Astrocyte (in vitro differentiated cells and primary cell): ENCODE data around the gene MAN1A1. TPM values are rescaled to one million over a fixed set of nuclear protein-coding genes. Genes with fewer than 3 reads are reported as not detected.

ENCODE experiments used
- DNase-seq: peaks from one replicate; pipeline ENCODE4 v3.0.0-alpha.2; 2010; ENCODE audit warnings: low read depth
- FAIRE-seq: peaks from 2 replicates; lab custom pipeline; 2011; peaks lifted over from hg19 to GRCh38; lab: Jason Lieb, UNC
- H2AFZ ChIP-seq: 2 replicates; pipeline ENCODE4 v1.6.0; 2012; ENCODE audit warnings: low read depth, low read length, inconsistent platforms
- H3K27ac ChIP-seq: 2 replicates; pipeline ENCODE4 v1.5.1; 2011; ENCODE audit warnings: low read depth, low read length, inconsistent platforms
- H3K27me3 ChIP-seq: 2 replicates; pipeline ENCODE4 v1.6.0; 2011; ENCODE audit warnings: low read length, inconsistent platforms; ENCODE audit not compliant: insufficient read depth
- H3K36me3 ChIP-seq: 2 replicates; pipeline ENCODE4 v1.5.1; 2011; ENCODE audit warnings: low read length, inconsistent platforms; ENCODE audit not compliant: insufficient read depth
- H3K4me1 ChIP-seq: 2 replicates; pipeline ENCODE4 v1.5.1; 2011; ENCODE audit warnings: low read length, inconsistent platforms; ENCODE audit not compliant: insufficient read depth
- H3K4me2 ChIP-seq: 2 replicates; pipeline ENCODE4 v1.6.0; 2012; ENCODE audit warnings: low read length, inconsistent platforms
- H3K4me3 ChIP-seq: 2 replicates; pipeline ENCODE4 v1.5.1; 2011; ENCODE audit warnings: low read depth, mild to moderate bottlenecking, low read length, inconsistent platforms; ENCODE audit not compliant: insufficient read depth
- H3K79me2 ChIP-seq: 2 replicates; pipeline ENCODE4 v1.6.0; 2012; ENCODE audit warnings: mild to moderate bottlenecking, low read length, inconsistent platforms; ENCODE audit not compliant: insufficient read depth
- H3K9ac ChIP-seq: 2 replicates; pipeline ENCODE4 v1.6.0; 2012; ENCODE audit warnings: mild to moderate bottlenecking, low read length, inconsistent platforms
- H3K9me3 ChIP-seq: 2 replicates; pipeline ENCODE4 v1.5.1; 2012; ENCODE audit warnings: low read depth, mild to moderate bottlenecking, low read length, inconsistent platforms; ENCODE audit not compliant: insufficient read depth
- H4K20me1 ChIP-seq: 2 replicates; pipeline ENCODE4 v1.6.0; 2012; ENCODE audit warnings: low read length, inconsistent platforms; ENCODE audit not compliant: insufficient read depth
- H3K27ac Mint-ChIP-seq: one replicate; pipeline ENCODE4 v1.8.0; 2021; ENCODE audit warnings: mild to moderate bottlenecking, mixed read lengths; ENCODE audit not compliant: unreplicated experiment
- H3K27me3 Mint-ChIP-seq: one replicate; pipeline ENCODE4 v1.8.0; 2021; ENCODE audit warnings: low read depth, mixed read lengths; ENCODE audit not compliant: unreplicated experiment
- H3K36me3 Mint-ChIP-seq: one replicate; pipeline ENCODE4 v1.8.0; 2021; ENCODE audit warnings: low read depth, mixed read lengths; ENCODE audit not compliant: unreplicated experiment
- H3K4me1 Mint-ChIP-seq: one replicate; pipeline ENCODE4 v1.8.0; 2021; ENCODE audit warnings: low read depth, mixed read lengths; ENCODE audit not compliant: unreplicated experiment
- H3K4me3 Mint-ChIP-seq: one replicate; pipeline ENCODE4 v1.8.0; 2021; ENCODE audit warnings: mild to moderate bottlenecking, moderate library complexity, mixed read lengths; ENCODE audit not compliant: unreplicated experiment
- H3K9me3 Mint-ChIP-seq: one replicate; pipeline ENCODE4 v1.8.0; 2021; ENCODE audit warnings: mild to moderate bottlenecking, mixed read lengths; ENCODE audit not compliant: unreplicated experiment
- CTCF ChIP-seq: IDR thresholded peaks from 2 replicates; pipeline ENCODE4 v1.5.1; 2011; ENCODE audit warnings: low read depth, mild to moderate bottlenecking, inconsistent platforms, low read length, moderate library complexity; ENCODE audit not compliant: insufficient read depth
- EZH2 ChIP-seq: IDR thresholded peaks from 2 replicates; pipeline ENCODE4 v1.6.1; 2012; ENCODE audit warnings: mild to moderate bottlenecking, low read length, inconsistent platforms; ENCODE audit not compliant: insufficient read depth
- total RNA-seq: library from RNA; stranded (reverse); gene quantifications from 2 replicates; pipeline ENCODE4 v1.2.1, GENCODE V29; 2021

Gene MAN1A1
- total RNA-seq, 1 donor from 2014 or later: 11.7 TPM

- no peak overlapping the region for H3K4me3 Mint-ChIP-seq
- Histone ChIP-seq H3K27me3 (no peaks in the 10 kb centered on the region), H3K4me3 (no peak overlapping the region), H2AFZ (no peak overlapping the region), H3K4me2 (no peak overlapping the region), H3K4me1 (no peaks in the 10 kb centered on the region), H3K27ac (no peak overlapping the region), H3K36me3 (no peaks in the 10 kb centered on the region), H3K9ac (no peak overlapping the region), H3K79me2 (no peaks in the 10 kb centered on the region), H3K9me3 (no peaks in the 10 kb centered on the region), H4K20me1 (no peaks in the 10 kb centered on the region)
- FAIRE-seq (no peak), DNase-seq (no peak)
- no peak overlapping the region for H3K27ac Mint-ChIP-seq
- peaks cover 4% of the 10 kb centered on the region for H3K27me3 Mint-ChIP-seq
- no peaks in the 10 kb centered on the region for H3K36me3 Mint-ChIP-seq
- peaks cover 4% of the 10 kb centered on the region for H3K9me3 Mint-ChIP-seq
- H3K4me1 Mint-ChIP-seq: peaks cover 5% of the 10 kb centered on the region
- no peak for TF ChIP-seq EZH2
- TF ChIP-seq CTCF: no peak
These were observed 183.4 kb downstream of the MAN1A1 start for GRCh38 chr6:119166024-119166784.

- Mint-ChIP-seq H3K4me1 (peaks cover 2% of the 10 kb centered on the region), H3K9me3 (peaks cover 9% of the 10 kb centered on the region), H3K36me3 (peaks cover 2% of the 10 kb centered on the region), H3K27me3 (peaks cover 8% of the 10 kb centered on the region), H3K27ac (no peak overlapping the region), H3K4me3 (no peak overlapping the region)
- Histone ChIP-seq H3K27ac (no peak overlapping the region), H3K9me3 (no peaks in the 10 kb centered on the region), H3K4me1 (no peaks in the 10 kb centered on the region), H3K4me3 (no peak overlapping the region), H4K20me1 (no peaks in the 10 kb centered on the region), H3K27me3 (no peaks in the 10 kb centered on the region), H3K79me2 (no peaks in the 10 kb centered on the region), H3K4me2 (no peak overlapping the region), H2AFZ (no peak overlapping the region), H3K36me3 (no peaks in the 10 kb centered on the region), H3K9ac (no peak overlapping the region)
- no peak for DNase-seq
- TF ChIP-seq CTCF (no peak), EZH2 (no peak)
- FAIRE-seq: no peak
These were observed 186.6 kb downstream of the MAN1A1 start for GRCh38 chr6:119163006-119163405.

GRCh38 chr6:119162134-119162775 is 187.3 kb downstream of the MAN1A1 start:
- no peak overlapping the region for H3K9ac ChIP-seq
- H3K4me1 Mint-ChIP-seq: peaks cover 2% of the 10 kb centered on the region
- no peaks in the 10 kb centered on the region for H3K9me3 ChIP-seq
- no peak for FAIRE-seq
- no peaks in the 10 kb centered on the region for H3K36me3 ChIP-seq
- no peaks in the 10 kb centered on the region for H3K4me1 ChIP-seq
- H3K27ac Mint-ChIP-seq: no peak overlapping the region
- no peak for TF ChIP-seq CTCF
- TF ChIP-seq EZH2: no peak
- H3K4me2 ChIP-seq: no peak overlapping the region
- peaks cover 9% of the 10 kb centered on the region for H3K9me3 Mint-ChIP-seq
- no peak overlapping the region for H3K4me3 ChIP-seq
- peaks cover 2% of the 10 kb centered on the region for H3K36me3 Mint-ChIP-seq
- H3K27me3 Mint-ChIP-seq: peaks cover 9% of the 10 kb centered on the region
- H4K20me1 ChIP-seq: no peaks in the 10 kb centered on the region
- no peak overlapping the region for H3K27ac ChIP-seq
- no peak overlapping the region for H3K4me3 Mint-ChIP-seq
- no peak overlapping the region for H2AFZ ChIP-seq
- DNase-seq: no peak
- no peaks in the 10 kb centered on the region for H3K27me3 ChIP-seq
- H3K79me2 ChIP-seq: no peaks in the 10 kb centered on the region
